Neuronal stem cell (in vitro differentiated cells): ENCODE data around the gene BOLL.
A peak's percentile ranks its signal among the peaks of the same experiment; 100 is the strongest.
"Not testable (repeated sequence)": the region's sequence is repeated elsewhere in the genome, so short reads cannot be mapped to it uniquely, and the experiment has no call there.

Experiments
- DNase-seq: peaks from one replicate; pipeline ENCODE4 v3.0.0-alpha.2; 2013; ENCODE audit warnings: low spot score
- H2AFZ ChIP-seq: one replicate; pipeline ENCODE4 v1.6.1; 2013; ENCODE audit warnings: mild to moderate bottlenecking, low read length, inconsistent platforms
- H2AK5ac ChIP-seq: 2 replicates; pipeline ENCODE4 v1.6.1; 2013; ENCODE audit warnings: low read depth, mild to moderate bottlenecking, inconsistent platforms, low read length, moderate library complexity, mixed read lengths
- H2BK120ac ChIP-seq: 2 replicates; pipeline ENCODE4 v1.6.1; 2013; ENCODE audit warnings: low read depth, mild to moderate bottlenecking, inconsistent platforms, low read length, moderate library complexity, mixed read lengths
- H2BK12ac ChIP-seq: one replicate; pipeline ENCODE4 v1.6.1; 2013; ENCODE audit warnings: low read length, inconsistent platforms
- H2BK15ac ChIP-seq: 2 replicates; pipeline ENCODE4 v1.6.1; 2013; ENCODE audit warnings: mild to moderate bottlenecking, low read length, inconsistent platforms, mixed read lengths
- H2BK5ac ChIP-seq: one replicate; pipeline ENCODE4 v1.6.1; 2013; ENCODE audit warnings: inconsistent platforms, mild to moderate bottlenecking, low read length, moderate library complexity
- H3K14ac ChIP-seq: one replicate; pipeline ENCODE4 v1.6.1; 2013; ENCODE audit warnings: low read length, inconsistent platforms
- H3K18ac ChIP-seq: 2 replicates; pipeline ENCODE4 v1.6.1; 2013; ENCODE audit warnings: low read length, inconsistent platforms
- H3K23ac ChIP-seq: 2 replicates; pipeline ENCODE4 v1.6.1; 2013; ENCODE audit warnings: low read depth, mild to moderate bottlenecking, mixed read lengths, low read length, inconsistent platforms; ENCODE audit not compliant: poor library complexity
- H3K27ac ChIP-seq: replicated peaks from 3 replicates; pipeline ENCODE4 v1.5.1; 2013; ENCODE audit warnings: low read length, inconsistent platforms
- H3K27me3 ChIP-seq, 3 experiments: 2 replicates each; pipeline ENCODE4 v1.6.1; 2013; ENCODE audit warnings: low read length in 3 of 3, mild to moderate bottlenecking in 2 of 3, inconsistent platforms in 1 of 3, low read depth in 1 of 3, mixed read lengths in 1 of 3, moderate library complexity in 1 of 3; ENCODE audit not compliant: control insufficient read depth in 3 of 3, insufficient read depth in 3 of 3
- H3K36me3 ChIP-seq, 2 donors: replicated peaks in 1 of 2; 2 replicates each; pipeline ENCODE4 v1.6.1; 2013; ENCODE audit warnings: low read length in 2 of 2; ENCODE audit not compliant: control insufficient read depth in 2 of 2, insufficient read depth in 2 of 2
- H3K4ac ChIP-seq: 2 replicates; pipeline ENCODE4 v1.6.1; 2013; ENCODE audit warnings: inconsistent platforms, mild to moderate bottlenecking, low read length, moderate library complexity
- H3K4me1 ChIP-seq, 2 donors: 1 replicate in 1 of 2; 2 replicates in 1 of 2; pipeline ENCODE4 v1.6.1; 2013; ENCODE audit warnings: low read length in 2 of 2, low read depth in 1 of 2; ENCODE audit not compliant: control insufficient read depth in 2 of 2, insufficient read depth in 1 of 2
- H3K4me2 ChIP-seq: one replicate; pipeline ENCODE4 v1.6.1; 2013; ENCODE audit warnings: mild to moderate bottlenecking, low read length, inconsistent platforms; ENCODE audit not compliant: insufficient read depth, poor library complexity, severe bottlenecking
- H3K4me3 ChIP-seq, 2 donors: 2 replicates each; pipeline ENCODE4 v1.5.1; 2013; ENCODE audit warnings: low read length in 2 of 2, mild to moderate bottlenecking in 2 of 2, inconsistent platforms in 1 of 2, moderate library complexity in 1 of 2
- H3K79me1 ChIP-seq: one replicate; pipeline ENCODE4 v1.6.1; 2013; ENCODE audit warnings: low read depth, mild to moderate bottlenecking, inconsistent platforms, low read length, moderate library complexity
- H3K9ac ChIP-seq: one replicate; pipeline ENCODE4 v1.6.1; 2013; ENCODE audit warnings: mild to moderate bottlenecking, low read depth, low read length, inconsistent platforms; ENCODE audit not compliant: poor library complexity
- H3K9me3 ChIP-seq, 2 donors: replicated peaks in 1 of 2; 2 replicates each; pipeline versions ENCODE3 to v1.6.1; 2013; ENCODE audit warnings: low read length in 2 of 2, mild to moderate bottlenecking in 2 of 2, inconsistent platforms in 1 of 2, low read depth in 1 of 2, mixed read lengths in 1 of 2, moderate library complexity in 1 of 2; ENCODE audit not compliant: control insufficient read depth in 2 of 2, insufficient read depth in 1 of 2
- H4K8ac ChIP-seq: one replicate; pipeline ENCODE4 v1.6.1; 2013; ENCODE audit warnings: low read depth, mild to moderate bottlenecking, inconsistent platforms, low read length, moderate library complexity
- H4K91ac ChIP-seq: one replicate; pipeline ENCODE4 v1.6.1; 2013; ENCODE audit warnings: low read length, low read depth, mild to moderate bottlenecking, inconsistent platforms; ENCODE audit not compliant: poor library complexity
- WGBS, 2 donors: extraction: QIAGEN DNeasy Blood & Tissue Kit; methylation state at CpG; one replicate each; pipeline ENCODE4 v1.1.7; 2013; ENCODE audit warnings: missing lambda C conversion rate in 2 of 2, mixed read lengths in 1 of 2; ENCODE audit not compliant: insufficient read length in 2 of 2, insufficient replicate concordance in 1 of 2; ENCODE audit errors: extremely low coverage in 2 of 2; 5-methylcytosine and 5-hydroxymethylcytosine counted together

The BOLL gene

GRCh38 chr2:197704434-197705120, 80.5 kb downstream of the BOLL start:
- H3K27ac ChIP-seq = no peak overlapping the region
- no peak overlapping the region for H4K91ac ChIP-seq
- no peak overlapping the region for H2BK15ac ChIP-seq
- H3K18ac ChIP-seq = no peak overlapping the region
- no peak for DNase-seq
- peak overlapping the region; percentile 40 to 85 for H3K4me3 ChIP-seq
- no peak overlapping the region for H2BK120ac ChIP-seq
- no peak overlapping the region for H4K8ac ChIP-seq
- H3K4me1 ChIP-seq = peaks cover 7 to 10% of the 10 kb centered on the region in 2 donors
- no CpG with 5 or more reads among the region's 5 CpGs for WGBS, 2 donors
- no peak overlapping the region for H3K23ac ChIP-seq
- H2AK5ac ChIP-seq = no peak overlapping the region
- H3K79me1 ChIP-seq = peaks cover 9% of the 10 kb centered on the region
- no peak overlapping the region for H2BK5ac ChIP-seq
- no peak overlapping the region for H3K9ac ChIP-seq
- H3K9me3 ChIP-seq = no peaks in the 10 kb centered on the region
- no peak overlapping the region for H3K4ac ChIP-seq
- no peak overlapping the region for H3K14ac ChIP-seq
- H3K27me3 ChIP-seq = no peaks in the 10 kb centered on the region
- H2BK12ac ChIP-seq = no peak overlapping the region
- H3K4me2 ChIP-seq = no peak overlapping the region
- H3K36me3 ChIP-seq = peaks cover 0 to 7% of the 10 kb centered on the region in 2 donors
- H2AFZ ChIP-seq = peak overlapping the region; percentile 96

GRCh38 chr2:197700960-197701359, 84.2 kb downstream of the BOLL start:
- peak overlapping the region; percentile 57 for H2AFZ ChIP-seq
- no peak overlapping the region for H3K4ac ChIP-seq

GRCh38 chr2:197699724-197700123, 85.4 kb downstream of the BOLL start:
- not testable (repeated sequence) for H3K4me3 ChIP-seq, H3K27ac ChIP-seq, H3K9ac ChIP-seq, H3K14ac ChIP-seq, H3K79me1 ChIP-seq, H3K4ac ChIP-seq, H2AK5ac ChIP-seq, H2BK5ac ChIP-seq, H2BK12ac ChIP-seq, H3K18ac ChIP-seq, H3K4me1 ChIP-seq, H2BK120ac ChIP-seq, H4K91ac ChIP-seq, H3K4me2 ChIP-seq, H3K36me3 ChIP-seq, H2AFZ ChIP-seq, DNase-seq, H4K8ac ChIP-seq, H3K23ac ChIP-seq, H2BK15ac ChIP-seq, H3K9me3 ChIP-seq, H3K27me3 ChIP-seq

More at GRCh38 chr2:197700960-197701359, 84.2 kb downstream of the BOLL start:
- Histone ChIP-seq H4K8ac (no peak overlapping the region), H3K4me1 (no peaks in the 10 kb centered on the region), H3K27ac (no peak overlapping the region), H3K14ac (no peak overlapping the region), H3K23ac (no peak overlapping the region), H4K91ac (no peak overlapping the region), H3K36me3 (no peaks in the 10 kb centered on the region), H3K4me2 (no peak overlapping the region), H3K9ac (no peak overlapping the region), H2BK5ac (no peak overlapping the region), H3K9me3 (no peaks in the 10 kb centered on the region), H2AK5ac (no peak overlapping the region), H3K79me1 (peaks cover 6% of the 10 kb centered on the region), H3K27me3 (no peaks in the 10 kb centered on the region), H2BK12ac (no peak overlapping the region), H2BK15ac (no peak overlapping the region), H3K18ac (no peak overlapping the region), H2BK120ac (no peak overlapping the region), H3K4me3 (no peak overlapping the region)
- no peak for DNase-seq
- WGBS, 2 donors = no CpG with 5 or more reads among the region's 3 CpGs

GRCh38 chr2:197696571-197696970, 88.5 kb downstream of the BOLL start:
- not testable (repeated sequence) for DNase-seq, H3K9me3 ChIP-seq, H3K4me3 ChIP-seq, H3K27me3 ChIP-seq, H4K91ac ChIP-seq, H3K4me1 ChIP-seq, H3K4me2 ChIP-seq, H2BK5ac ChIP-seq, H3K27ac ChIP-seq, H2AK5ac ChIP-seq, H2BK15ac ChIP-seq, H3K79me1 ChIP-seq, H3K18ac ChIP-seq, H3K14ac ChIP-seq, H2BK120ac ChIP-seq, H3K23ac ChIP-seq, H2AFZ ChIP-seq, H4K8ac ChIP-seq, H3K4ac ChIP-seq, H2BK12ac ChIP-seq, H3K9ac ChIP-seq, H3K36me3 ChIP-seq
- WGBS, 2 donors = no CpG with 5 or more reads among the region's 29 CpGs
